Activated naive CD4-positive, alpha-beta T cell treated with anti-CD3 and anti-CD28 coated beads for 36 hours (primary cell): ENCODE results near the gene SSPN. TPM values are rescaled to one million over a fixed set of nuclear protein-coding genes. Genes with fewer than 3 reads are reported as not detected.

ENCODE experiments used
- CTCF ChIA-PET: fragments of 350-600 bp; sonication (Branson Sonifier 250); formaldehyde crosslinking; loops from one replicate; lab custom pipeline; 2021; ENCODE audit warnings: antibody characterized with exemption; lab: Charles Lee
- DNase-seq: peaks from one replicate; pipeline ENCODE4 v3.0.0-alpha.2; 2020
- H3K27ac Mint-ChIP-seq: one replicate; pipeline ENCODE4 v1.8.0; 2021; ENCODE audit warnings: mild to moderate bottlenecking, mixed read lengths
- H3K27me3 Mint-ChIP-seq: one replicate; pipeline ENCODE4 v1.8.0; 2021; ENCODE audit warnings: low read depth, mixed read lengths
- H3K36me3 Mint-ChIP-seq: one replicate; pipeline ENCODE4 v1.8.0; 2021; ENCODE audit warnings: low read depth, mixed read lengths
- H3K4me1 Mint-ChIP-seq: one replicate; pipeline ENCODE4 v1.8.0; 2021; ENCODE audit warnings: low read depth, mixed read lengths
- H3K4me3 Mint-ChIP-seq: one replicate; pipeline ENCODE4 v1.8.0; 2021; ENCODE audit warnings: mild to moderate bottlenecking, moderate library complexity, mixed read lengths
- H3K9me3 Mint-ChIP-seq: one replicate; pipeline ENCODE4 v1.8.0; 2021; ENCODE audit warnings: mixed read lengths
- intact Hi-C: fragments of 100-400 bp; cut with micrococcal nuclease; formaldehyde crosslinking; loops from one replicate; pipeline ENCODE4 v1.15.1; 2023
- total RNA-seq, 2 experiments: library from RNA; stranded (reverse); gene quantifications; one replicate each; pipeline ENCODE4 v1.2.3, GENCODE V29; 2021

Gene SSPN
- total RNA-seq, 2 experiments from 2014 or later: not detected

DNA sequence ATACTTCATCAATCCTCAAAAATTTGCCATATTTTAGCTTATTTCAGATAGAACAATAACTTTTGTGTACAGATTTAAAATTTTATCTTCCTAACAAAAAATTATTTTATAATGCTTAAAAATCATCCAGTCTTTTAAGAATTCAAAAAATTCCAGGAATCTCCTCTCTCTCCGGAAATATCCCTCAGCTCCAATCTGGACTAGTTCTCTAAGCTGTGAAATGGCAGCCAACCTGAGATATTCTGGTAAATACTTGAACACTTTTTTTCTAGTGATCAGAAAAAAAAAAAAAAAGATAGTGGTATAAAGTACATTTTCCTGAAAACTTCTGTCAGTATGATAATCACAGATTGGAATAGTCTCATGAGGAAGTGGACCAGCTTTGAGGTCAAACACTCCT, 57.6 kb downstream of the SSPN start:
- Mint-ChIP-seq H3K36me3 (no peaks in the 10 kb centered on the region), H3K4me1 (no peaks in the 10 kb centered on the region), H3K4me3 (no peak overlapping the region), H3K27ac (no peak overlapping the region), H3K27me3 (no peaks in the 10 kb centered on the region), H3K9me3 (peaks cover 5% of the 10 kb centered on the region)
- DNase-seq: no peak
- intact Hi-C loops: no loop called here
- CTCF ChIA-PET: no interaction called here

- no peak overlapping the region for H3K4me3 Mint-ChIP-seq
- no peak for DNase-seq
- H3K9me3 Mint-ChIP-seq: peaks cover 7% of the 10 kb centered on the region
- H3K27ac Mint-ChIP-seq: no peak overlapping the region
- no peaks in the 10 kb centered on the region for H3K36me3 Mint-ChIP-seq
- intact Hi-C loops: no loop called here
- no peaks in the 10 kb centered on the region for H3K4me1 Mint-ChIP-seq
- CTCF ChIA-PET: interaction anchor here (0.7 kb wide), 1 partner anchor 42 kb away, joined by 3 read pairs; no protein-coding TSS in a partner anchor
- peaks cover 9% of the 10 kb centered on the region for H3K27me3 Mint-ChIP-seq
Observed at GRCh38 chr12:26255893-26256645, 60.7 kb downstream of the SSPN start.

DNA sequence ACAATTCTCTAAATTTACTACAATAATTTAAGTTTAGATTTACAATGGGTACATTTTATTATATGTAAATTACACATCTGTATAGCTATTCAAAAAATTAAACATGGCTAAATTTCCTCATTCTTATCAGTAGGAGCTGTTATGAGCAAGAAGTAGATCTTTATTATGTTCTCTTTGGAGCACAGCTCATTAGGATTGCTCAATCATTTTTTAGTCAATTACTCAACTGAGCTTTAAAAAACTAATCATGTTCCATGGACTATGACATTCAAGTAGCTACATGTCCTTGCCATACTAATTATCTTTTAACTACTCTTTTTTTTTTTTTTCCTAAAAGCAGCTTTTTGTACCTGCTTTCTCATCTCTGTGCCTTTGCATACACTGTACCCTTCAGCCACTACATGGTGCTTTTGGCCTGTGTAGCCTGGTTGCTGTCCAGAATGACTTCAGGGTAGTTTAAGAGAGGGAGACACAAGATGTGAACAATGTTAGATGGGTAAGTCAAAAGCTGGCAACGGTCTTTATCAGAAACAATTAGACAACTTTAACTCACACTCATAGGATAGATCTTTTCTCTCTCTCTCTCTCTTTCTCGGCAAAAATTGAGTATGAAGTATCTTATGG, 69.0 kb downstream of the SSPN start:
- Mint-ChIP-seq H3K27ac (no peak overlapping the region), H3K9me3 (no peaks in the 10 kb centered on the region), H3K4me3 (no peak overlapping the region), H3K4me1 (no peaks in the 10 kb centered on the region), H3K27me3 (peaks cover 2% of the 10 kb centered on the region), H3K36me3 (no peaks in the 10 kb centered on the region)
- intact Hi-C loops: no loop called here
- DNase-seq: no peak
- CTCF ChIA-PET: interaction anchor here (0.6 kb wide), 3 partner anchors 170 to 602 kb away, joined by 3 to 4 read pairs (median 3); no protein-coding TSS in a partner anchor

DNA sequence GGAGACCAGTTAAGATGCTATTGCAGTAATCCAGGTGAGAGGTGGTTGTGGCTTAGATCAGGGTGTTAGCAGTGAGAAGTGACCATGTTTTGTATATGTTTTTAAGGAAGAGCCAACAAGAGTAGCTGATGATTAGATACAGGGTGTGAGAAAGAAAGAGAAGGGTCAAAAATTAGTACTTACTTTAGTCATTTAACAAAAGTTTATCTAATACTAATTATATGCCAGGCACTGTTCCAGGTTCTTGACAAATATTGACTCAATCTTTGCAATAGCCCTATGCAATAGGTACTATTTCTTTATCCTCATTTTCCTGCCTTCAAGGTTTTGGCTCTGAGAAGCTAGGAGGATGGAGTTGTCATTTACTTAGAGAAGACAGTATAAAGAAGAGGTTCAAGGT, 70.2 kb downstream of the SSPN start:
- Mint-ChIP-seq H3K36me3 (no peaks in the 10 kb centered on the region), H3K4me3 (no peak overlapping the region), H3K9me3 (no peaks in the 10 kb centered on the region), H3K4me1 (no peaks in the 10 kb centered on the region), H3K27me3 (peaks cover under 1% of the 10 kb centered on the region), H3K27ac (no peak overlapping the region)
- CTCF ChIA-PET: no interaction called here
- DNase-seq: no peak
- intact Hi-C loops: no loop called here

DNA sequence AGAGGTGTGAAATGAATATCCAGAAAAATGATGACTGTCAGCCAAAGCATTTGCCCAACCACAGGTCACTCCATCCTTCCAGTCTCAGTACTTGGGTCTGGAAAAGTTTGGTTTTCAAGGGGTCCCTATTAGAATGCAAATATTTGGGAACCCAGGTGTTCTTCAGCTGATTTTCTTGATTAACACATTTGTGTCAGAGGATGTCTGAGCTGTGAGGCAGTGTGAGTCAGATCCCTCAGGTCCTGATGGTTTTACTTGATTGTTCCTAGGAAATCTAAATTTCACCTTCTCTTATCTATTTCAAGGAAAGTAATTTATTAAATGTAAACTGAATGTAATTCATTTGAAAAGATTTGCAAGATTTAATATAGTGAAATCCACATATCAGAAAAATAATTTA, 71.5 kb downstream of the SSPN start:
- H3K4me1 Mint-ChIP-seq: no peaks in the 10 kb centered on the region
- no peak for DNase-seq
- no peak overlapping the region for H3K27ac Mint-ChIP-seq
- H3K36me3 Mint-ChIP-seq: no peaks in the 10 kb centered on the region
- H3K27me3 Mint-ChIP-seq: no peaks in the 10 kb centered on the region
- H3K4me3 Mint-ChIP-seq: no peak overlapping the region
- intact Hi-C loops: no loop called here
- no peaks in the 10 kb centered on the region for H3K9me3 Mint-ChIP-seq
- CTCF ChIA-PET: no interaction called here

DNA sequence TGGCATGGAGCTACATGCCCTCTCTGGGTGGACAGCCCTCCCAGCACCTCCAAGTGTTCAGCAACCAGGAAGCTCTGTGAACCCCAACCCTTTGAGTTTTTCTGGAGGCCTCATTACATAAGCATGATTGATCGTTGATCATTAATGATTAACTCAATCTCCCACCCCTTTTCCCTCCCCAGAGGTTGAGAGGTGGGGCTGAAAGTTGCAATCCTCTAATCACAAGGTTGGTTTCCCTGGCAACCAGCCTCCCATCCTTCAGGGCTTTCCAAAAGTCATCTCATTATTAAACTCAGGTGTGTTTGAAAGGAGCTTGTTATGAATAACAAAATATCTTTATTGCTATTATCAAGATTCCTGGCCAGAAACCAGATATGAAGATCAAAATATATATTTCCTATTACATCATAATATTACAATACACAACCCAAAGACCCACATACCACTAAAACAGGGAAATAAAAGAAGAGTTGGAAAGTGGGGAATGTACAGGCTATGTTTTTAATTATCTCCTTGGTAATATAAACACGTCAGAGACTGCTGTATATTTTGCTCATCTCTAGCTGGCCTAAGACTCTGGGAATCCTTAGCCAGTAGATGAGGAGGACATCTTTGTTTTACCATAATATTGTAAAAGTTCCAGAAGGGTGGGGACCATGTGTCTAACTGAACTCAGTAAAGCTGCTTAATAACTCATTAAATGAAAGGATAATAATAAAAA, 73.6 kb downstream of the SSPN start:
- Mint-ChIP-seq H3K27me3 (no peaks in the 10 kb centered on the region), H3K27ac (no peak overlapping the region), H3K4me1 (no peaks in the 10 kb centered on the region), H3K4me3 (no peak overlapping the region), H3K9me3 (no peaks in the 10 kb centered on the region), H3K36me3 (no peaks in the 10 kb centered on the region)
- intact Hi-C loops: no loop called here
- CTCF ChIA-PET: no interaction called here
- no peak for DNase-seq

GRCh38 chr12:26269562-26270284, 74.3 kb downstream of the SSPN start:
- no peaks in the 10 kb centered on the region for H3K9me3 Mint-ChIP-seq
- no peaks in the 10 kb centered on the region for H3K27me3 Mint-ChIP-seq
- H3K27ac Mint-ChIP-seq: no peak overlapping the region
- no peak overlapping the region for H3K4me3 Mint-ChIP-seq
- peaks cover 5% of the 10 kb centered on the region for H3K4me1 Mint-ChIP-seq
- intact Hi-C loops: loop anchor here (5.0 to 10.0 kb wide), 2 partner anchors 905 to 1553 kb away; no protein-coding TSS in a partner anchor
- CTCF ChIA-PET: no interaction called here
- H3K36me3 Mint-ChIP-seq: no peaks in the 10 kb centered on the region
- no peak for DNase-seq

GRCh38 chr12:26271024-26271423, 75.7 kb downstream of the SSPN start:
- Mint-ChIP-seq H3K27me3 (no peaks in the 10 kb centered on the region), H3K27ac (no peak overlapping the region), H3K4me1 (peaks cover 8% of the 10 kb centered on the region), H3K9me3 (no peaks in the 10 kb centered on the region), H3K4me3 (no peak overlapping the region), H3K36me3 (no peaks in the 10 kb centered on the region)
- CTCF ChIA-PET: no interaction called here
- no peak for DNase-seq
- intact Hi-C loops: loop anchor here (5.0 to 10.0 kb wide), 2 partner anchors 904 to 1551 kb away; no protein-coding TSS in a partner anchor

DNA sequence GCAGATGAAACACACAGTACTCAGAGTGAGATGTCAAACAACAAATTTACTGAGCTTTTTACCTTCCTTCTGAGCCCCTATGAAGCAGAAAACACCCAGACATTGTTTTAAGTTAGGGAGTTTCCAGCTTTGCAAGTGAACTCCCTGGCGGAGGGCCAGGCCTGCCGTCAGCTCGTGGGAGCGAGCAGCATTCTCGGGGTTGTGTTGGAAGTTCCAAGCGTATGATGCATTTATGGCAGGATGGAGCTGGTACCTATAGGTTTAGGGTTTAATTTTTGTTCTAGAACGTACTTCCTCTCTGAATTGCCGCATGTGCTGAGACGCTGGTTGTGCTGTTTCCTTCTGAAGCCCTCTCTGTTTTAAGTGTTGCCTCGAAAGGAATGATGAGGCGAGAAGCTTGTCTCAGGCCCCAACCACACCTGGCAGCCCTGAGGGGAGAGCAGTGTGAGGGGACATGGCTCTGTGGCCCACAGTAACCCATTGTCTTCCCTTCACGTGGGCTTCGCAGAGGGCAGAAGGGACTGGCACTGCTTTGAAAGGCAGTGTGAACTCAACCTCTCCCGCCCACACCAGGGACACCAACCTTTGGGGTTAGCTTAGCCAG, 76.6 kb downstream of the SSPN start:
- peak; percentile 50 for DNase-seq
- Mint-ChIP-seq H3K4me3 (no peak overlapping the region), H3K27ac (no peak overlapping the region), H3K9me3 (no peaks in the 10 kb centered on the region), H3K36me3 (no peaks in the 10 kb centered on the region), H3K4me1 (peaks cover 8% of the 10 kb centered on the region), H3K27me3 (no peaks in the 10 kb centered on the region)
- intact Hi-C loops: loop anchor here (5.0 to 10.0 kb wide), 2 partner anchors 903 to 1550 kb away; no protein-coding TSS in a partner anchor
- CTCF ChIA-PET: no interaction called here

DNA sequence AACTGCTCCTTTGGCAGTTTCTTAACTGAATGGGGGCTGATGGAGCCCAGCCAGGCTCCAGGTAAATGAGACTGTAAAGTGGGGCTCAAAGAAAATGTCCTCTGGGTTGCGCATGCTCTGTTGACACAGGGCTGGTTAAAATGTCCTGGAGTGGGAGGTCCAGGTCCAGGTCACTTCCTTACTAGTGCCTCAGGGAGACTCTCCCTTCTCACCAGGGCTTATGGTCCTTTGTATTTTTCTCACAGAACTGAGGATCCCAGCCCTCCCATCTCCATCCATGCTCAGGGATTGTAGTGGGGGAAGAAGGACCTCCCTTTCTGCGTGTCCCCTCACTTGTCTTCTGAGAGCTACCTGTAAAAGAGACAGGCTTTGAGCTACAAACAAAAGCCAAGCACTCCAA, 77.5 kb downstream of the SSPN start:
- no peak overlapping the region for H3K27ac Mint-ChIP-seq
- no peaks in the 10 kb centered on the region for H3K27me3 Mint-ChIP-seq
- no peak for DNase-seq
- peaks cover 8% of the 10 kb centered on the region for H3K4me1 Mint-ChIP-seq
- no peaks in the 10 kb centered on the region for H3K36me3 Mint-ChIP-seq
- no peaks in the 10 kb centered on the region for H3K9me3 Mint-ChIP-seq
- CTCF ChIA-PET: no interaction called here
- intact Hi-C loops: loop anchor here (5.0 to 10.0 kb wide), 2 partner anchors 902 to 1549 kb away; no protein-coding TSS in a partner anchor
- no peak overlapping the region for H3K4me3 Mint-ChIP-seq

GRCh38 chr12:26273811-26274210, 78.4 kb downstream of the SSPN start:
- Mint-ChIP-seq H3K9me3 (no peaks in the 10 kb centered on the region), H3K36me3 (no peaks in the 10 kb centered on the region), H3K4me1 (peaks cover 8% of the 10 kb centered on the region), H3K4me3 (no peak overlapping the region), H3K27ac (no peak overlapping the region), H3K27me3 (no peaks in the 10 kb centered on the region)
- no peak for DNase-seq
- intact Hi-C loops: loop anchor here (1.0 to 10.0 kb wide), 5 partner anchors 25 to 1548 kb away; no protein-coding TSS in a partner anchor
- CTCF ChIA-PET: no interaction called here
